Skeletal muscle satellite cell (primary cell): ENCODE data around the gene TENT4A.

ENCODE experiments used
- H3K27me3 ChIP-seq: 2 replicates; pipeline ENCODE4 v1.7.0; 2013; ENCODE audit warnings: low read length; ENCODE audit not compliant: control insufficient read depth, insufficient read depth
- H3K36me3 ChIP-seq: 2 replicates; pipeline ENCODE4 v1.7.0; 2013; ENCODE audit warnings: mild to moderate bottlenecking, control low read depth, low read length; ENCODE audit not compliant: insufficient read depth
- H3K4me1 ChIP-seq: 2 replicates; pipeline ENCODE4 v1.7.0; 2013; ENCODE audit warnings: low read length; ENCODE audit not compliant: control insufficient read depth, insufficient read depth
- H3K4me2 ChIP-seq: 2 replicates; pipeline ENCODE4 v1.7.0; 2013; ENCODE audit warnings: mild to moderate bottlenecking, low read length
- H3K4me3 ChIP-seq: 2 replicates; pipeline ENCODE4 v1.7.0; 2013; ENCODE audit warnings: low read length
- H3K9ac ChIP-seq: 2 replicates; pipeline ENCODE4 v1.7.0; 2013; ENCODE audit warnings: mild to moderate bottlenecking, low read depth, low read length, moderate library complexity
- H3K9me3 ChIP-seq: replicated peaks from 2 replicates; pipeline ENCODE4 v1.7.0; 2013; ENCODE audit warnings: mild to moderate bottlenecking, control low read depth, low read length

Gene TENT4A

DNA sequence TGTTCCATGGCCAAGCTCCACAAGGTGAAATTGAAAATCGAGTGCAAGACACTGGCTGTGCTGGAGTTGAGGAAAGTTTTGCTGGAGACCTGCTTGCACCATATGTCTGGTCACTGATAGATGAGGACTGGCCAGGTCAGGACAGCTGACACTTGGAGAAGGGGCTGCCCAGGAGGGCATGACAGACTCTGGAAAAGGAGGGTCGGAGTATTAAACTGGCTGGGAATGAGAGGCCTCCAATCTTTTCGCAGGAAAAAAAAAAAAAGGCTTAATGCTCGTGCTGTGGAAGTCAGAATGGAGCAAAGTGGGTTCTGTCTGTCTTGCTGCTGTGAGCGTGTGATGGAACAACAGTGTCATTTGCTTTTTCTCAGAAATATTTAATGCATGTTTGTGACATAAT lies 5.5 kb downstream of the TENT4A start:
- H3K4me3 ChIP-seq: no peak overlapping the region
- no peaks in the 10 kb centered on the region for H3K9me3 ChIP-seq
- peak overlapping the region; percentile 27 for H3K4me2 ChIP-seq
- peaks cover 11% of the 10 kb centered on the region for H3K36me3 ChIP-seq
- no peak overlapping the region for H3K9ac ChIP-seq
- H3K27me3 ChIP-seq: no peaks in the 10 kb centered on the region
- H3K4me1 ChIP-seq: peaks cover 73% of the 10 kb centered on the region

DNA sequence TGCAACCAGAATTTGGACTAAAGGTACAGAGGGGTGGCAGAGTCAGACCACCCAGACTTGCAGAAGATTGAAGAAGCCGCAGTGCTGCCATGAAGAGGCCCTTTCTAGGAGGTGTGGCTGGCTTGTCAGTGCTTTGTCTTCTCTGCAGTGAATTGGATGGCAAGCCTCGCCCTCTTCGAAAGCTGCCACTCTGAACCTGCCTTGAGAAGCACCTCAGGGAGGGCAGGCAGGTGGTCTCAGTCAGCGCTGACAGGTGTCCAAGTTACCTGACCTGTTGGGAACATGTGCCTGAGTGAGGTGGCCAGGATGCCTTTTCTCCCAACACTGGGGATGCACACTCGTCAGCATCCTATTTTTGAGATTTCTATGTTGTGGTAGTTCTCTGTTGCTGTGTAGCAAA lies 6.2 kb downstream of the TENT4A start:
- Histone ChIP-seq H3K27me3 (no peaks in the 10 kb centered on the region), H3K9ac (no peak overlapping the region), H3K4me2 (no peak overlapping the region), H3K36me3 (peaks cover 16% of the 10 kb centered on the region), H3K4me3 (no peak overlapping the region), H3K9me3 (no peaks in the 10 kb centered on the region), H3K4me1 (peaks cover 80% of the 10 kb centered on the region)

DNA sequence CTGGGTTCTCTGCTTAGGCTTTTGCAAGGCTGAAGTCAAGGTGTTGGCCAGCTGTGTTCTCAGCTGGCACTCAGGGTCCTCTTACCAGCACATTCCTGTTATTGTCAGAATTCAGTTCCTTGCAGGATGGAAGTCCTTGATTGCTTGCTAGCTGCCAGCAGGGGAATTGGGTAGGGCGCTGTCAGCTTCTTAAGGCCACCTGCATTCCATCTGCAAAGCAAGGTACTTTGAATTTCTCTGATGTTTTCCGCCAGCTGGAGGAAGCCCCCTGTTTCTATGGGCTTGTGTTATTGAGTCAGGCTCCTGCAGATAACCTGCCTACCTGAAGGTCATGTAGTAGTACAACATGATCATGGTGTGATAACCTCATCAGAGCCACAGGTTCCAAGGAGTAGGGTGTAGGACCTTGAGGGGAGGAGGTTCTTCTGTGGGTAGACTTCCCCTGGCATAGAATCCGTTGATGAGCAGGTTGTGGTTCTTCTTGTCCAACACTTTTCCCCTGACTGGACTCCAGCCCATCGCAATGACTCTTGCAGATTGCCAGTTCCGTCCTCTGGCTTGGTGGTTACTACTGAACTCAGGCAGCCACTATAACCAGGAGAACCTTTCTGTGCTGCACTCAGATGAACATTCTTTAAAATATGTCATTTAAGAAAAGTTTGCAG lies 6.8 kb downstream of the TENT4A start:
- Histone ChIP-seq H3K27me3 (no peaks in the 10 kb centered on the region), H3K4me2 (peak overlapping the region; percentile 33), H3K4me1 (peaks cover 80% of the 10 kb centered on the region), H3K36me3 (peaks cover 19% of the 10 kb centered on the region), H3K4me3 (no peak overlapping the region), H3K9ac (no peak overlapping the region), H3K9me3 (no peaks in the 10 kb centered on the region)

DNA sequence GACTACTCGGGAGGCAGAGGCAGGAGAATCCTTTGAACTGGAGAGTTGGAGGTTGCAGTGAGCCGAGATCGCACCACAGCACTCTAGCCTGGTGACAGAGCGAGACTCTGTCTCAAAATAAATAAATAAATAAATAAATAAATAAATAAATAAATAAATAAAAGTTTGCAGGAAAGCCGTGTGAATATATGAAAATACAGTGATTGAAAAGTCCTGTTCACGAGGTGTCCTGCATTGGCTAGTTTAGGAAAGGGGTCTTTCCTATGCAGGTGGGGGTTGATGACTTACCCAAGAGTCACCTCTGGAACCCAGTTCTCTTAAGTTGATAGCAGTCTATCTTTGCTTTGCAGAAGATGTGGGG lies 7.3 kb downstream of the TENT4A start:
- Histone ChIP-seq H3K36me3 (peaks cover 22% of the 10 kb centered on the region), H3K4me1 (peaks cover 75% of the 10 kb centered on the region), H3K27me3 (no peaks in the 10 kb centered on the region), H3K4me2 (peak overlapping the region; percentile 85), H3K9ac (no peak overlapping the region), H3K4me3 (no peak overlapping the region), H3K9me3 (no peaks in the 10 kb centered on the region)

DNA sequence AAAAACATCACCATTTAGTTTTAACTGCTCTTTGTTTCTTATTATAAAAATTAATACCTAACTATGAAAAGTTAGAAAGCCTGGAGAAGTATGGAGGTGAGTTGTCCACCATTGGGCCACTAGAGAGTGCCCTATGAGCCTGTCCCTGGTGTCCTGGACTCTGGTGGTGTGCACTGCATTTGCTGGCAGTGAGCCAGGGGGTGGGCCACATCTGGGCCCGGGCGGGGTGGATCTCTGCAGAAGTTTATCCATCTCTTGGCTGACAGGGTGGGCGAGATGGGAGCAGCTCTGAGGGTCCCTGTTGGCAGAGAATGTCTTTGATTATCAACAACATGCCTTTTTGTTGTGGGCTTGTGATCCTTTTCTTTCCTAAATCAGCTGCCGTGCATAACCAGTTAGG lies 8.2 kb downstream of the TENT4A start:
- peak overlapping the region; percentile 58 for H3K4me3 ChIP-seq
- peak overlapping the region; percentile 85 for H3K4me2 ChIP-seq
- peaks cover 29% of the 10 kb centered on the region for H3K36me3 ChIP-seq
- no peaks in the 10 kb centered on the region for H3K27me3 ChIP-seq
- peak overlapping the region; percentile 65 for H3K9ac ChIP-seq
- peaks cover 66% of the 10 kb centered on the region for H3K4me1 ChIP-seq
- H3K9me3 ChIP-seq: no peaks in the 10 kb centered on the region

DNA sequence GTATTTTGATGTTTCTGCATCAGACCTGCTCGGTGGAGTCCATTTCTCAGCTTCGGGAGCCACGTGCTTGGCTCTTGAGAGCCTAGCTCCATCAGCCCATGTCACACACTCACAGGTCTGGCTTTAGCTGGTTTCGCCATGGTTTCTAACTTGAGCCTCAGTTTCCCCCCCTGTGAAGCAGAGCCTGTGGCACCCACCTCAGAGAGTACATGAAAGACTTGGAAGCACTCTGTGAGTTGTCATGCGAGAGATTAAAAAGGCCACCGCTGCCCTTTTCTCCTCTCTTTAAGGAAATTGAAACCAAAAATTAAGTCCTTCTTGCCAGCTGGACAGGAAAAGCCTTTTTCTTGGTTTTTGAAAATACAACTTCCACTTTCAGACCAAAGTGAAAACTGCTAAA lies 8.8 kb downstream of the TENT4A start:
- Histone ChIP-seq H3K4me3 (peak overlapping the region; percentile 58), H3K9ac (peak overlapping the region; percentile 65), H3K27me3 (no peaks in the 10 kb centered on the region), H3K4me1 (peaks cover 60% of the 10 kb centered on the region), H3K9me3 (no peaks in the 10 kb centered on the region), H3K36me3 (peaks cover 25% of the 10 kb centered on the region), H3K4me2 (peak overlapping the region; percentile 85)

DNA sequence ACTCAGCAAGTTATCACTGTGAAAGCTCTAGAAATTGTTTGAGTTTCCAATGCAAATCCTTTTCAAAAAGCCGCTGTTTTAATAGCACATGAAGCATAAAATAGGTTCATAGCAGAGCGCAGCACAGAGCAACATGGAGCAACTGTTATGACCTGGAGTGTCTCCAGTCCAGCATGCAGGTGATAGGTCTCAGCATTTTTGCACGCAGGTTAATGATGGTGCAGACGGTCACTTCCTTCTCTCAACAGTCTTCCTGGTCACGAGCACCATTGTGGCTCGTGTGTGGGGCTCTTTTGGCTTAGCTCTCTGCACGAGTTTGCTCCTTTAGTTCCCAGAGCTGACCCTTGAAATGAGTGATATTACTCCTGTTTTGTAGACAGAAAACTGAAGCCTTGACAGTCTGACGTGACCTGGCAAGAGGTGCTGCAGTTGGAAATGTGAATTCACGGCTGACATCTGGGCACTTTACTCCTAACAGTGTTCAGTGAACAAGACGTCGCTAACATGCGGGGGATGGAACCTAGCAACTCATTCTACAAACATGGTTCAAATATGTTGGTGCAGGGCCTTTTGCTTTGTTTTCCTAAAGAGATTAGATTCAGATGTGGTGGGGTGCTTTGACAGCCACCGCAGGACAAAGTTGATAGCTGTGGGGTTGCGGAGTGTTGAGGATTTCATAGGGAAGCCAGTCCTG lies 10.0 kb downstream of the TENT4A start:
- H3K4me2 ChIP-seq: peak overlapping the region; percentile 85
- H3K9ac ChIP-seq: no peak overlapping the region
- no peaks in the 10 kb centered on the region for H3K27me3 ChIP-seq
- no peak overlapping the region for H3K4me3 ChIP-seq
- peaks cover 51% of the 10 kb centered on the region for H3K4me1 ChIP-seq
- H3K36me3 ChIP-seq: peaks cover 24% of the 10 kb centered on the region
- no peaks in the 10 kb centered on the region for H3K9me3 ChIP-seq

DNA sequence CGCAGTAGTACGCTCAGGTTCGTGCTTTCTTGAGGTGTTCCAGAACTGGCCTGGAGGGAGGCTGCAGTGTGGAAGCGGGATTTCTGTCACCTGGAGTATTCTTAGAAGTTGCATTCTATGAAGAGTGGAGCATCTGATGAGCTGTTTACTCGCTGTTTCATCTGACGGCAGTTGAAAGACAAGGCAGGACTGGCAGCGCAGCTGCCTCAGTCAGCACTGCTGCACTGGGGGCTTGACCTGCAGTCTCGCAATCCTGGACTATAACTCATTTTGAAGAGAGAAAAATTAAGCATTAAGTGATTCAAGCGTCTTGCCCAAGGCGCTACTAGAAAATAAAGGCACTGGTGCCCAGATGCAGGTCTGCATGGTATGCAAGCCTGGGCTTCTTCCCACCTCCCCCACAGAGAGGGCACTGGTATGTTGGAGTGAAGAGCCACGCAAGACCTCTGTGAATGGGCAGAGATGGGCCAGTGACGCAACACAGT lies 10.6 kb downstream of the TENT4A start:
- no peak overlapping the region for H3K9ac ChIP-seq
- no peaks in the 10 kb centered on the region for H3K27me3 ChIP-seq
- H3K4me3 ChIP-seq: no peak overlapping the region
- H3K4me1 ChIP-seq: peaks cover 52% of the 10 kb centered on the region
- peaks cover 24% of the 10 kb centered on the region for H3K36me3 ChIP-seq
- H3K9me3 ChIP-seq: no peaks in the 10 kb centered on the region
- no peak overlapping the region for H3K4me2 ChIP-seq

DNA sequence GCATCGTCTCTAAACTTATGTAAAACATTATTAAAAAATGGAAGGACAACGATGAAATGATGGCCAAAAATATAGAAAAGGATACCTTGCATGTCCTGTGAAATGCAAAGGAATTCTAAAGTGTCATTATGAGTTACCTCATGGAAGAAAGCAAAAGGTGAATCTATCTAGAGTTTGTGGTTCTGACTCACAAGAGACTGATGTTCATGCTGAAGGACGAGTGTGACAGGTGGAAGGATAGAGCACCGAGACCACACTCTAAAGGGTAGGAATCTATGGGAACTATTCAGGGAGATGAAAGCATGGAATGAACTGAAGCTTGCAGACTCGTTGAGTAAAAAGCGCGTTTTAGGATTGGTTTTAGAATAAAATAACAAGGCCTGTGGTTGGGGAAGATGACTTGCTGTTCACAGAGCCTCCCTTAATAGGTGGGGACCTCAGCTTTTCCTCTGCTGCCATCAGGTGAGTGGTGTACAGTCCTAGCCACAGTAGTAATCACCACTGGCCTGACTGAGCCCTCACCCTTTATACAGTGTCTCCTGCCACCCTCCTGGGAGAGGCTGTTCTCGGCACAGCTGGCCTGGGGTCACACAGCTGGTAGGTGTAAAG lies 11.2 kb downstream of the TENT4A start:
- H3K27me3 ChIP-seq: no peaks in the 10 kb centered on the region
- peaks cover 24% of the 10 kb centered on the region for H3K36me3 ChIP-seq
- H3K4me2 ChIP-seq: no peak overlapping the region
- no peak overlapping the region for H3K4me3 ChIP-seq
- H3K9me3 ChIP-seq: no peaks in the 10 kb centered on the region
- H3K4me1 ChIP-seq: peaks cover 55% of the 10 kb centered on the region
- no peak overlapping the region for H3K9ac ChIP-seq

DNA sequence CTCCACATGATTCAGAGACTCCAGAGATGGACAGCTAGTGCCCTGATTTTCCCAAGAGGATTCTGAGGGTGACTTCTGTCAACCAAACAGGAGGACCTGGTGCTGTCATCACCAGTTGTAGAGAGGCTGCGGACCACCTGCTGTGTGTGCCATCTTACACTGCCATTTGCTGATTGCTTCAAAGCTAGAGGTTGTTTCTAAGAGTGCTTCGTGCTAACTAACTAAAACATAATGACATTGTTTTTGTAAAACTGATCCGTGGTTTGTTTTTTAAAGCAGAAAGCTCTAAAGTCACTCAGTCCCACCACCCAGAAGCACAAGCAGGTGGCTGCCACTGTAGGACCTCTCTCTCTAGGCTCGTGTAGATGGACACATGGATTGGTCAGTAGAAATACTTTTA lies 12.2 kb downstream of the TENT4A start:
- Histone ChIP-seq H3K9me3 (no peaks in the 10 kb centered on the region), H3K27me3 (no peaks in the 10 kb centered on the region), H3K36me3 (peaks cover 24% of the 10 kb centered on the region), H3K4me3 (no peak overlapping the region), H3K4me1 (peaks cover 56% of the 10 kb centered on the region), H3K4me2 (no peak overlapping the region), H3K9ac (no peak overlapping the region)

DNA sequence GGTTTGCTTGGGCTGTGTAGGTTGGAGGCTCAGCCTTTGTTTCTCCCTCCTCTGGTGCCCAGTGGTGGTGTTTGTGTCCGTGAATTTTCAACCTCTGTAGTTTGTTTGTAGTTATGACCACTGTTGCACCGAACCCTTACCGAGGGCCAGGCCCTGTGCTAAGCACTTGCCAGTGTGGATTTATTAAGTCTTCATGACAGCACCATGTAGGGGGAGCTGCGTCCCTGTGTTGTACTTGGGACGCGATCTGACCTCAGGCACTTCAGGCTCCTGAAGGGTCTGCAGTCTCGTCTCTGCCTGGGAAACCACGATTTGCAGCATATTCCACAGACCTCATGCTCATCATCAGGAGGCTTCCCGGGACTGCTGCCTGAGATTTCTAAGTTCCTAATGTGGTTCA lies 12.8 kb downstream of the TENT4A start:
- peaks cover 24% of the 10 kb centered on the region for H3K36me3 ChIP-seq
- no peaks in the 10 kb centered on the region for H3K9me3 ChIP-seq
- H3K27me3 ChIP-seq: no peaks in the 10 kb centered on the region
- no peak overlapping the region for H3K4me3 ChIP-seq
- peaks cover 55% of the 10 kb centered on the region for H3K4me1 ChIP-seq
- H3K4me2 ChIP-seq: no peak overlapping the region
- no peak overlapping the region for H3K9ac ChIP-seq
